AG09309 (cell line): ENCODE results near the gene FES.
"Not testable (repeated sequence)": the region's sequence is repeated elsewhere in the genome, so short reads cannot be mapped to it uniquely, and the experiment has no call there.

Source experiments
- DNase-seq: peaks from one replicate; pipeline ENCODE4 v3.0.0-alpha.2; 2010; ENCODE audit warnings: low read depth
- H3K4me3 ChIP-seq: 2 replicates; pipeline ENCODE4 v1.5.1; 2011; ENCODE audit warnings: mild to moderate bottlenecking, low read depth, low read length, moderate library complexity; ENCODE audit not compliant: control insufficient read depth
- TF ChIP-seq, protein P1 (sequence below): IDR thresholded peaks from 2 replicates; pipeline ENCODE4 v1.5.1; 2011; ENCODE audit warnings: mild to moderate bottlenecking, low read depth, low read length, inconsistent platforms; ENCODE audit not compliant: insufficient read depth, control insufficient read depth; ENCODE audit errors: missing control alignments

FES gene

GRCh38 chr15:90918835-90919234 lies 34.5 kb downstream of the FES start:
- TF ChIP-seq, protein P1, sequence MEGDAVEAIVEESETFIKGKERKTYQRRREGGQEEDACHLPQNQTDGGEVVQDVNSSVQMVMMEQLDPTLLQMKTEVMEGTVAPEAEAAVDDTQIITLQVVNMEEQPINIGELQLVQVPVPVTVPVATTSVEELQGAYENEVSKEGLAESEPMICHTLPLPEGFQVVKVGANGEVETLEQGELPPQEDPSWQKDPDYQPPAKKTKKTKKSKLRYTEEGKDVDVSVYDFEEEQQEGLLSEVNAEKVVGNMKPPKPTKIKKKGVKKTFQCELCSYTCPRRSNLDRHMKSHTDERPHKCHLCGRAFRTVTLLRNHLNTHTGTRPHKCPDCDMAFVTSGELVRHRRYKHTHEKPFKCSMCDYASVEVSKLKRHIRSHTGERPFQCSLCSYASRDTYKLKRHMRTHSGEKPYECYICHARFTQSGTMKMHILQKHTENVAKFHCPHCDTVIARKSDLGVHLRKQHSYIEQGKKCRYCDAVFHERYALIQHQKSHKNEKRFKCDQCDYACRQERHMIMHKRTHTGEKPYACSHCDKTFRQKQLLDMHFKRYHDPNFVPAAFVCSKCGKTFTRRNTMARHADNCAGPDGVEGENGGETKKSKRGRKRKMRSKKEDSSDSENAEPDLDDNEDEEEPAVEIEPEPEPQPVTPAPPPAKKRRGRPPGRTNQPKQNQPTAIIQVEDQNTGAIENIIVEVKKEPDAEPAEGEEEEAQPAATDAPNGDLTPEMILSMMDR = no peak
- no peak overlapping the region for H3K4me3 ChIP-seq

DNA sequence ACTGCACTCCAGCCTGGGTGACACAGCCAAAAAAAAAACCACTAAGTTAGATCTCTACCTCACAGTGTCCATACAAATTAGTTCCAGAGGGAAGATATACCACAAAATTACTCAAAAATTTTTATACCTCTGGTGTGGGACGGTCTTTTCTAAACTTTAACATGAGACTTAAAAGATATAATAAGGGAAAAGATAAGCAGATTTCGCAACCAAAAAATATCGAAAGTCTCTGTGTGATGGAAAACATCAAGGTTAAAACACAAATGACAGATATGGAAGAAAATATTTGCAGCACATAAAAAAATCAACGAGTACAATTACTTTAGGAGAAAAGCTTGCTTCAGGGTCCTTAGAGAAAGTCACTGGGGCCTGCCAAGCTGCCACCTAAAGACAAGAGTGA lies 37.6 kb downstream of the FES start:
- no peak for DNase-seq
- H3K4me3 ChIP-seq = no peak overlapping the region
- TF ChIP-seq, protein P1 = no peak

More at GRCh38 chr15:90918835-90919234, 34.5 kb downstream of the FES start:
- no peak for DNase-seq

GRCh38 chr15:90922712-90923322 lies 38.5 kb downstream of the FES start:
- H3K4me3 ChIP-seq, DNase-seq: not testable (repeated sequence)

- no peak for DNase-seq
- TF ChIP-seq, protein P1 = no peak
- no peak overlapping the region for H3K4me3 ChIP-seq
Measured at GRCh38 chr15:90924375-90924774, 40.1 kb downstream of the FES start.

- H3K4me3 ChIP-seq, DNase-seq: not testable (repeated sequence)
Measured at GRCh38 chr15:90926766-90927165, 42.5 kb downstream of the FES start.

GRCh38 chr15:90928106-90928505 lies 43.8 kb downstream of the FES start:
- H3K4me3 ChIP-seq, DNase-seq: not testable (repeated sequence)

DNA sequence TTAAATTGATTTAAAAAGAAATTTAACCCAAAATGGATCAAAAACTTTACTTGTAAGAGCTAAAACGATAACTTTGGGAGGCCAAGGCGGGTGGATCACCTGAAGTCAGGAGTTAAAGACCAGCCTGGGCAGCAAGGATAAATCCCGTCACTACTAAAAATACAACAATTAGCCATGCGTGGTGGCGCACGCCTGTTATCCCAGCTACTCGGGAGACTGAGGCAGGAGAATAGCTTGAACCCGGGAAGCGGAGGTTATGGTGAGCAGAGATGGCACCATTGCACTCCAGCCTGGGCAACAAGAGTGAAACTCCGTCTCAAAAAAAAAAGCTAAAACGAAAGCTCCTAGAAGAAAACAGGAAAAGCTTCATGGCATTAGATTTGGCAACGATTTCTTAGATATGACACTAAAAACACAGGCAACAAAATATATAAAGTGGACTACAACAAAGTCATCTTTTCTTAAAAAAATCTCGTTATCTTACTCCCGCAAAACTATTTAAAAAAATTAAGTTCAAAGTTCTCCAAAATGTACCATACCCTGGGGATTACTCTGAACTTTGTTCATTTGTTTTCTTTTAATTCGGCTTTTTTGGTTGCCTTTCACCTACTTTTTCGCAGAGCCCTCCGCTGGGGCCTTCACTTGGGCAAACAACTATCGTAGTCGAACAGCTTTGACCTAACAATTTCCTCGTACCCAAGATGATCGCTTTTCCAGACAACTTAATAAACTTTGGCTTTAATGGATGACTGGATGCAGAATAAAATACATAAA lies 45.1 kb downstream of the FES start:
- TF ChIP-seq, protein P1 = no peak

GRCh38 chr15:90930861-90931574 lies 46.7 kb downstream of the FES start:
- no peak overlapping the region; the same call in 1 of the 2 replicates for H3K4me3 ChIP-seq
- TF ChIP-seq, protein P1 = no peak
- DNase-seq = no peak

More for the DNA sequence above, 45.1 kb downstream of the FES start:
- no peak for DNase-seq
- H3K4me3 ChIP-seq = peak overlapping the region; percentile 56
